ENCODE data around the gene ENTPD2. TPM values are rescaled to one million over a fixed set of nuclear protein-coding genes. Genes with fewer than 3 reads are reported as not detected.

The ENTPD2 gene
- total and polyA plus RNA-seq, 2 of the 4 experiments (the other 2 are of a cell fraction), result not detected

GRCh38 chr9:137041124-137041523 is 12.7 kb downstream of the ENTPD2 start (continued):
- TF ChIP-seq CEBPB (IDR thresholded peaks at IDR 0.05; ENCODE audit: low read depth, low read length) (no peak), RCOR1 (IDR thresholded peaks at IDR 0.05; ENCODE audit: insufficient replicate concordance, low read length) (no peak)

- intact Hi-C loops (cut with micrococcal nuclease), result no loop called here
- no peak overlapping the region for H3K27ac ChIP-seq (ENCODE audit: insufficient read depth, low read length)
- H3K4me3 ChIP-seq (ENCODE audit: insufficient read depth, low read depth, low read length), result no peak overlapping the region
Measured at GRCh38 chr9:137040568-137040967, 13.3 kb downstream of the ENTPD2 start.

More at GRCh38 chr9:137040568-137040967, 13.3 kb downstream of the ENTPD2 start:
- no peak overlapping the region for H2BK20ac ChIP-seq (ENCODE audit: low read depth, low read length)
- no peak overlapping the region for H2AK5ac ChIP-seq (ENCODE audit: low read depth, low read length)
- in situ Hi-C loops (cut with MboI; ENCODE audit: low sequenced_read_pairs), result no loop called here
- H3K9me3 ChIP-seq (ENCODE audit: control insufficient read depth, insufficient read depth, low read length), result no peaks in the 10 kb centered on the region
- no peak overlapping the region for H2BK5ac ChIP-seq (ENCODE audit: low read depth, low read length, poor library complexity, severe bottlenecking)
- peaks cover 11% of the 10 kb centered on the region for H3K4me1 ChIP-seq (ENCODE audit: control insufficient read depth, insufficient read depth, low read length)
- ATAC-seq (ENCODE audit: low read depth), result no peak
- no peak overlapping the region for H2BK15ac ChIP-seq (ENCODE audit: low read depth, low read length)
- 89% methylated on average over 7 of the region's 23 CpGs; no CpG with 5 or more reads in 1 of the 2 experiments for WGBS, 2 experiments (ENCODE audit: extremely low coverage in 2 of 2, insufficient read length in 1 of 2)
- H3K27me3 ChIP-seq (ENCODE audit: control insufficient read depth, insufficient read depth, low read length), result no peaks in the 10 kb centered on the region
- no peak overlapping the region for H3K9ac ChIP-seq (ENCODE audit: low read depth, low read length)
- no peak overlapping the region for H2AFZ ChIP-seq (replicated peaks; ENCODE audit: low read length, poor library complexity)
- no peaks in the 10 kb centered on the region for H3K9me1 ChIP-seq (ENCODE audit: insufficient read depth, low read length)
- BruUV-seq (replicated peaks), result no TSS peak
- no peak overlapping the region for H3K18ac ChIP-seq (ENCODE audit: low read depth, low read length)
- no peak overlapping the region for H3K56ac ChIP-seq (ENCODE audit: extremely low read depth, insufficient read depth, low read length)
- no peak overlapping the region for H3K23ac ChIP-seq (ENCODE audit: low read depth, low read length)
- peaks cover 5 to 16% of the 10 kb centered on the region in 2 experiments; a peak in 3 of 4 replicates for H3K79me1 ChIP-seq (ENCODE audit: low read depth in 1 of 2, low read length in 2 of 2)
- peaks cover 30% of the 10 kb centered on the region for H4K20me1 ChIP-seq (ENCODE audit: insufficient read depth, low read length)
- no peak for DNase-seq
- no peak overlapping the region for H4K5ac ChIP-seq (ENCODE audit: low read depth, low read length)
- no peak overlapping the region for H2BK120ac ChIP-seq (ENCODE audit: low read depth, low read length)
- no peak overlapping the region for H4K91ac ChIP-seq (ENCODE audit: insufficient read depth, low read depth, low read length)
- no peak overlapping the region for H3K4ac ChIP-seq (ENCODE audit: low read depth, low read length)
- ChIA-PET POLR2A (ENCODE audit: unreplicated experiment) (no interaction called here), CTCF (no interaction called here)
- H2AK9ac ChIP-seq (replicated peaks; ENCODE audit: low read depth, low read length, poor library complexity), result no peak overlapping the region
- no peak overlapping the region for H3K14ac ChIP-seq (replicated peaks; ENCODE audit: low read depth, low read length)
- H4K8ac ChIP-seq (ENCODE audit: low read depth in 2 of 2, low read length in 2 of 2), result no peak overlapping the region
- dilution Hi-C loops (cut with HindIII; ENCODE audit: low sequenced_read_pairs, unreplicated experiment), result no loop called here
- no peak overlapping the region for H3K4me2 ChIP-seq (ENCODE audit: low read depth, low read length)
- no peak for TF ChIP-seq SMC3 (IDR thresholded peaks at IDR 0.05; ENCODE audit: low read depth, low read length)
- TF ChIP-seq RCOR1 (IDR thresholded peaks at IDR 0.05; ENCODE audit: insufficient replicate concordance, low read length), result no peak
- TF ChIP-seq MAFK (IDR thresholded peaks at IDR 0.05; ENCODE audit: low read depth, low read length), result no peak
- TF ChIP-seq POLR2A (IDR thresholded peaks at IDR 0.05; ENCODE audit: low read depth, low read length), result no peak
- no peak for TF ChIP-seq NFE2L2 (IDR thresholded peaks at IDR 0.05; ENCODE audit: low read depth, low read length)
- no peak for TF ChIP-seq CTCF (conservative IDR thresholded peaks at IDR 0.05; ENCODE audit: low read depth, low read length)
- H3K36me3 ChIP-seq (ENCODE audit: control insufficient read depth, insufficient read depth, low read length), result peaks cover 17% of the 10 kb centered on the region

Data from IMR-90 (cell line).